Gastrocnemius medialis (tissue), 4 donors: ENCODE data around the gene TCAP.

ENCODE experiments used
- CTCF ChIP-seq, 5 experiments: fragments of 450-650 bp in 3 of 5; fragments of 200-600 bp in 2 of 5; sonication (generic) in 2 of 5; IDR thresholded peaks in 4 of 5; conservative IDR thresholded peaks in 1 of 5; 1 replicate in 4 of 5; 2 replicates in 1 of 5; pipeline ENCODE4 v1.5.1; 2016 to 2019; ENCODE audit warnings: antibody characterized with exemption in 5 of 5, mild to moderate bottlenecking in 3 of 5, moderate library complexity in 3 of 5
- POLR2A ChIP-seq, 2 donors: fragments of 450-650 bp; IDR thresholded peaks; one replicate each; pipeline ENCODE4 v1.6.1; 2017; ENCODE audit warnings: antibody characterized with exemption in 2 of 2, mild to moderate bottlenecking in 2 of 2, moderate library complexity in 2 of 2

- TF ChIP-seq CTCF (IDR thresholded peaks at IDR 0.05 in 4 of 5, conservative IDR thresholded peaks at IDR 0.05 in 1 of 5) (peak in 3 of 5 experiments; percentile 16 to 34 (median 21)), POLR2A (IDR thresholded peaks at IDR 0.05) (no peak)
These were observed 39.8 kb downstream of the TCAP start for GRCh38 chr17:39704821-39705551.
